Panc1 (cell line): Measurements from ENCODE around the gene CWC27. TPM values are rescaled to one million over a fixed set of nuclear protein-coding genes. Genes with fewer than 3 reads are reported as not detected.

Experiments
- ATAC-seq: fragments of 200-7000 bp; cut with Tn5 transposase; 2 replicates; pipeline ENCODE4 v1.9.1; 2020; ENCODE audit warnings: mild to moderate bottlenecking, moderate library complexity
- BruUV-seq: library from RNA; stranded (reverse); fragments of 400-500 nt; replicated peaks from 2 replicates; lab custom pipeline; 2021; lab: Mats Ljungman, UMichigan
- CTCF ChIA-PET: fragments of 300-600 bp; sonication (Branson Sonifier 250); formaldehyde crosslinking; loops from one replicate; lab custom pipeline; 2022; ENCODE audit warnings: antibody characterized with exemption; lab: Charles Lee
- POLR2A ChIA-PET: fragments of 300-600 bp; sonication (Branson Sonifier 250); formaldehyde crosslinking; loops from one replicate; lab custom pipeline; 2022; ENCODE audit warnings: antibody characterized with exemption; lab: Charles Lee
- DNase-seq: peaks from one replicate; pipeline ENCODE4 v3.0.0-alpha.2; 2010; ENCODE audit warnings: low read depth, low spot score
- H3K27ac ChIP-seq: 2 replicates; pipeline ENCODE4 v1.5.1; 2011; ENCODE audit warnings: mild to moderate bottlenecking, low read length, inconsistent platforms
- H3K27me3 ChIP-seq: fragments of 200-500 bp; sonication (Bioruptor generic); 2 replicates; pipeline ENCODE4 v1.6.0; 2014; ENCODE audit warnings: low read length, inconsistent platforms; ENCODE audit not compliant: control insufficient read depth, insufficient read depth
- H3K36me3 ChIP-seq: fragments of 200-500 bp; sonication (Bioruptor generic); 2 replicates; pipeline ENCODE4 v1.5.1; 2014; ENCODE audit warnings: inconsistent platforms, mild to moderate bottlenecking, low read length, moderate library complexity; ENCODE audit not compliant: control insufficient read depth, insufficient read depth
- H3K4me1 ChIP-seq: 2 replicates; pipeline ENCODE4 v1.5.1; 2011; ENCODE audit warnings: inconsistent platforms, mild to moderate bottlenecking, low read length, moderate library complexity; ENCODE audit not compliant: control insufficient read depth, insufficient read depth
- H3K4me3 ChIP-seq, 2 experiments: 2 replicates each; pipeline ENCODE4 v1.5.1; 2011 to 2012; ENCODE audit warnings: low read depth in 2 of 2, low read length in 2 of 2, mild to moderate bottlenecking in 2 of 2, inconsistent platforms in 1 of 2, moderate library complexity in 1 of 2
- H3K9me3 ChIP-seq: fragments of 200-500 bp; sonication (Bioruptor generic); 2 replicates; pipeline ENCODE4 v1.5.1; 2014; ENCODE audit warnings: low read depth, mild to moderate bottlenecking, inconsistent platforms, low read length, moderate library complexity; ENCODE audit not compliant: control insufficient read depth, insufficient read depth
- POLR2AphosphoS5 ChIP-seq: IDR thresholded peaks from 2 replicates; pipeline ENCODE4 v1.6.1; 2012; ENCODE audit warnings: mild to moderate bottlenecking, low read depth, low read length, moderate library complexity
- SIN3A ChIP-seq: IDR thresholded peaks from 2 replicates; pipeline ENCODE4 v1.6.1; 2012; ENCODE audit warnings: low read depth, mild to moderate bottlenecking, low read length, moderate library complexity, borderline replicate concordance; ENCODE audit not compliant: insufficient read depth
- TCF7L2 ChIP-seq: IDR thresholded peaks from 2 replicates; pipeline ENCODE4 v1.6.1; 2011; ENCODE audit warnings: mild to moderate bottlenecking, low read depth, low read length, inconsistent platforms
- in situ Hi-C: cut with HindIII; loops from 2 replicates; pipeline ENCODE4 v1.10.0; 2016; ENCODE audit warnings: low sequenced_read_pairs, low pct_unique_long_range_greater_than_20kb
- intact Hi-C: fragments of 100-400 bp; cut with micrococcal nuclease; formaldehyde crosslinking; loops from one replicate; pipeline ENCODE4 v1.10.0; 2022; ENCODE audit not compliant: unreplicated experiment
- total RNA-seq: library from RNA; stranded (reverse); gene quantifications from one replicate; pipeline ENCODE4 v1.2.1, GENCODE V29; 2021; ENCODE audit not compliant: unreplicated experiment
- TF ChIP-seq, protein P1 (sequence below): fragments of 450-650 bp; IDR thresholded peaks from 2 replicates; pipeline ENCODE4 v1.5.1; 2017; ENCODE audit warnings: mild to moderate bottlenecking
- TF ChIP-seq, protein P2 (sequence below), 2 experiments: IDR thresholded peaks; 2 replicates each; pipeline ENCODE4 v1.6.1; 2011 to 2012; ENCODE audit warnings: low read depth in 2 of 2, control low read depth in 1 of 2, low read length in 1 of 2, mild to moderate bottlenecking in 1 of 2, moderate library complexity in 1 of 2; ENCODE audit not compliant: insufficient read depth in 1 of 2

The CWC27 gene
- total RNA-seq, 1 experiment from 2014 or later, result 19.7 TPM

DNA sequence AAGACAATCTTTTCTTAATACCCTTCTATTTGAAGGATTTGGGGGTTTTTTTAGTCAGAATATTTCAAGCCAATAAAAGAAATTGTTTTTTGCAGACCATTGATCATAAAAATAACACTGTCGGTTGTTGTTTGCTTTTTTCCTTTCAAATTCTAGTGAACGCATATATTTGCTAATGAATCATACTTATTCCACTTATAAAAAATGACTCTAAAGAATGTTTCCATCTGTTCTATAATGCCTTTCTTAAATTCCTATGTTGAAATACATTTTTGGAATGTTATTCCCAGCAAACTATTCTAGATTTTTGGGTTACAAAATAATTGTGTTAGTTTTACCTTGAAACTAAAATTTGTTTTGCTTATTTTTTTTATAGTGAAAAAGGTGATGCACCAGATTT is 32.2 kb downstream of the CWC27 start:
- no peak for ATAC-seq
- Histone ChIP-seq H3K27ac (no peak overlapping the region), H3K9me3 (no peaks in the 10 kb centered on the region), H3K27me3 (no peaks in the 10 kb centered on the region), H3K36me3 (peaks cover 2% of the 10 kb centered on the region), H3K4me1 (no peaks in the 10 kb centered on the region), H3K4me3 (no peak overlapping the region)
- ChIA-PET CTCF (interaction anchor here (0.5 kb wide), 1 partner anchor 681 kb away, joined by 3 read pairs; no protein-coding TSS in a partner anchor), POLR2A (no interaction called here)
- TF ChIP-seq, protein P1, sequence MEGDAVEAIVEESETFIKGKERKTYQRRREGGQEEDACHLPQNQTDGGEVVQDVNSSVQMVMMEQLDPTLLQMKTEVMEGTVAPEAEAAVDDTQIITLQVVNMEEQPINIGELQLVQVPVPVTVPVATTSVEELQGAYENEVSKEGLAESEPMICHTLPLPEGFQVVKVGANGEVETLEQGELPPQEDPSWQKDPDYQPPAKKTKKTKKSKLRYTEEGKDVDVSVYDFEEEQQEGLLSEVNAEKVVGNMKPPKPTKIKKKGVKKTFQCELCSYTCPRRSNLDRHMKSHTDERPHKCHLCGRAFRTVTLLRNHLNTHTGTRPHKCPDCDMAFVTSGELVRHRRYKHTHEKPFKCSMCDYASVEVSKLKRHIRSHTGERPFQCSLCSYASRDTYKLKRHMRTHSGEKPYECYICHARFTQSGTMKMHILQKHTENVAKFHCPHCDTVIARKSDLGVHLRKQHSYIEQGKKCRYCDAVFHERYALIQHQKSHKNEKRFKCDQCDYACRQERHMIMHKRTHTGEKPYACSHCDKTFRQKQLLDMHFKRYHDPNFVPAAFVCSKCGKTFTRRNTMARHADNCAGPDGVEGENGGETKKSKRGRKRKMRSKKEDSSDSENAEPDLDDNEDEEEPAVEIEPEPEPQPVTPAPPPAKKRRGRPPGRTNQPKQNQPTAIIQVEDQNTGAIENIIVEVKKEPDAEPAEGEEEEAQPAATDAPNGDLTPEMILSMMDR, result no peak
- TF ChIP-seq SIN3A (no peak), TCF7L2 (no peak), POLR2AphosphoS5 (no peak)
- TF ChIP-seq, protein P2, sequence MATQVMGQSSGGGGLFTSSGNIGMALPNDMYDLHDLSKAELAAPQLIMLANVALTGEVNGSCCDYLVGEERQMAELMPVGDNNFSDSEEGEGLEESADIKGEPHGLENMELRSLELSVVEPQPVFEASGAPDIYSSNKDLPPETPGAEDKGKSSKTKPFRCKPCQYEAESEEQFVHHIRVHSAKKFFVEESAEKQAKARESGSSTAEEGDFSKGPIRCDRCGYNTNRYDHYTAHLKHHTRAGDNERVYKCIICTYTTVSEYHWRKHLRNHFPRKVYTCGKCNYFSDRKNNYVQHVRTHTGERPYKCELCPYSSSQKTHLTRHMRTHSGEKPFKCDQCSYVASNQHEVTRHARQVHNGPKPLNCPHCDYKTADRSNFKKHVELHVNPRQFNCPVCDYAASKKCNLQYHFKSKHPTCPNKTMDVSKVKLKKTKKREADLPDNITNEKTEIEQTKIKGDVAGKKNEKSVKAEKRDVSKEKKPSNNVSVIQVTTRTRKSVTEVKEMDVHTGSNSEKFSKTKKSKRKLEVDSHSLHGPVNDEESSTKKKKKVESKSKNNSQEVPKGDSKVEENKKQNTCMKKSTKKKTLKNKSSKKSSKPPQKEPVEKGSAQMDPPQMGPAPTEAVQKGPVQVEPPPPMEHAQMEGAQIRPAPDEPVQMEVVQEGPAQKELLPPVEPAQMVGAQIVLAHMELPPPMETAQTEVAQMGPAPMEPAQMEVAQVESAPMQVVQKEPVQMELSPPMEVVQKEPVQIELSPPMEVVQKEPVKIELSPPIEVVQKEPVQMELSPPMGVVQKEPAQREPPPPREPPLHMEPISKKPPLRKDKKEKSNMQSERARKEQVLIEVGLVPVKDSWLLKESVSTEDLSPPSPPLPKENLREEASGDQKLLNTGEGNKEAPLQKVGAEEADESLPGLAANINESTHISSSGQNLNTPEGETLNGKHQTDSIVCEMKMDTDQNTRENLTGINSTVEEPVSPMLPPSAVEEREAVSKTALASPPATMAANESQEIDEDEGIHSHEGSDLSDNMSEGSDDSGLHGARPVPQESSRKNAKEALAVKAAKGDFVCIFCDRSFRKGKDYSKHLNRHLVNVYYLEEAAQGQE (IDR thresholded peaks at IDR 0.05; ENCODE audit: insufficient read depth in 1 of 2, low read depth in 2 of 2, low read length in 1 of 2), result no peak
- intact Hi-C loops (no loop called here), in situ Hi-C loops (no loop called here)
- no peak for DNase-seq
- no TSS peak for BruUV-seq

GRCh38 chr5:64806537-64806936 is 37.8 kb downstream of the CWC27 start:
- ChIA-PET CTCF (no interaction called here), POLR2A (no interaction called here)
- H3K27me3 ChIP-seq, result no peaks in the 10 kb centered on the region
- H3K4me3 ChIP-seq, result no peak overlapping the region
- peaks cover 4% of the 10 kb centered on the region for H3K36me3 ChIP-seq
- DNase-seq, result no peak
- no peak overlapping the region for H3K27ac ChIP-seq
- no peaks in the 10 kb centered on the region for H3K4me1 ChIP-seq
- TF ChIP-seq, protein P1, result no peak
- TF ChIP-seq POLR2AphosphoS5, result no peak
- TF ChIP-seq, protein P2 (IDR thresholded peaks at IDR 0.05; ENCODE audit: insufficient read depth in 1 of 2, low read depth in 2 of 2, low read length in 1 of 2), result no peak
- no peak for TF ChIP-seq SIN3A
- no peak for TF ChIP-seq TCF7L2
- no TSS peak for BruUV-seq
- no peak for ATAC-seq
- in situ Hi-C loops (no loop called here), intact Hi-C loops (no loop called here)
- H3K9me3 ChIP-seq, result no peaks in the 10 kb centered on the region
